K562 treated with DMSO at 1 percent for 12 hours (cell line): ENCODE measurements around the gene TTLL3. TPM values are rescaled to one million over a fixed set of nuclear protein-coding genes. Genes with fewer than 3 reads are reported as not detected.

Source experiments
- total RNA-seq: library from RNA; unstranded; fragments of 300-600 nt; gene quantifications from 2 replicates; pipeline ENCODE4 v1.2.3, GENCODE V29; 2022; ENCODE audit not compliant: insufficient read depth

Gene TTLL3
- total RNA-seq, result 41.4 and 97.9 TPM in 2 replicates

GRCh38 chr3:9809615-9810432 lies at the start of gene TTLL3:
Gene TTLL3 (plus strand): TSS chr3:9810262. CDS start chr3:9810662, 400 bp downstream.

GRCh38 chr3:9769426-9770275 lies 40.4 kb upstream of the TTLL3 start, which contains the start of gene CAMK1:
Gene CAMK1 (minus strand): TSS chr3:9769947. CDS start chr3:9767749, 2,198 bp downstream.

GRCh38 chr3:9792405-9793160 lies 17.5 kb upstream of the TTLL3 start, which contains the start of the genes ARPC4 and TADA3:
Gene ARPC4 (plus strand): TSS chr3:9793082. CDS start chr3:9793122, 40 bp downstream.
Gene TADA3 (minus strand): TSS chr3:9792473. CDS start chr3:9791466, 1,007 bp downstream.

GRCh38 chr3:9843715-9844438 lies 33.8 kb downstream of the TTLL3 start, which contains the start of gene RPUSD3:
Gene RPUSD3 (minus strand): TSS chr3:9844008. CDS start chr3:9843990, 18 bp downstream.

GRCh38 chr3:9879830-9880549 lies 69.9 kb downstream of the TTLL3 start, which contains the start of gene CIDEC:
Gene CIDEC (minus strand): TSS chr3:9880253. CDS start chr3:9878486, 1,767 bp downstream.

Other genes with a start within 250 kb of the TTLL3 start
- gene MTMR14, start 160.8 kb upstream of the TTLL3 start, total RNA-seq, result 53.3 and 72.2 TPM in 2 replicates
- gene CPNE9, start 106.4 kb upstream of the TTLL3 start, total RNA-seq, result not detected in 2 replicates
- gene BRPF1, start 78.5 kb upstream of the TTLL3 start, total RNA-seq, result 14.7 and 30.4 TPM in 2 replicates
- 21.3 and 31.6 TPM in 2 replicates for gene OGG1, start 60.3 kb upstream of the TTLL3 start, total RNA-seq
- 11.2 and 13.1 TPM in 2 replicates for gene CAMK1, start 40.3 kb upstream of the TTLL3 start, total RNA-seq
- 103 TPM in 2 replicates for gene TADA3, start 17.8 kb upstream of the TTLL3 start, total RNA-seq
- gene ARPC4, start 17.2 kb upstream of the TTLL3 start, total RNA-seq, result 37.5 and 57.4 TPM in 2 replicates
- gene RPUSD3, start 33.7 kb downstream of the TTLL3 start, total RNA-seq, result 77.6 and 82.0 TPM in 2 replicates
- not detected in 2 replicates for gene CIDEC, start 70.0 kb downstream of the TTLL3 start, total RNA-seq
- 57.8 and 66.0 TPM in 2 replicates for gene JAGN1, start 80.3 kb downstream of the TTLL3 start, total RNA-seq
- gene IL17RE, start 92.6 kb downstream of the TTLL3 start, total RNA-seq, result 0.64 and 0.67 TPM in 2 replicates
- 34.1 and 39.6 TPM in 2 replicates for gene IL17RC, start 106.8 kb downstream of the TTLL3 start, total RNA-seq
- 18.5 and 28.3 TPM in 2 replicates for gene CRELD1, start 123.6 kb downstream of the TTLL3 start, total RNA-seq
- 1.3 and 2.8 TPM in 2 replicates for gene PRRT3, start 142.1 kb downstream of the TTLL3 start, total RNA-seq
- gene EMC3, start 176.6 kb downstream of the TTLL3 start, total RNA-seq, result 34.7 and 41.6 TPM in 2 replicates
- gene FANCD2, start 216.2 kb downstream of the TTLL3 start, total RNA-seq, result 39.2 and 80.6 TPM in 2 replicates